ENCODE results near the gene WNT7A.

DNA sequence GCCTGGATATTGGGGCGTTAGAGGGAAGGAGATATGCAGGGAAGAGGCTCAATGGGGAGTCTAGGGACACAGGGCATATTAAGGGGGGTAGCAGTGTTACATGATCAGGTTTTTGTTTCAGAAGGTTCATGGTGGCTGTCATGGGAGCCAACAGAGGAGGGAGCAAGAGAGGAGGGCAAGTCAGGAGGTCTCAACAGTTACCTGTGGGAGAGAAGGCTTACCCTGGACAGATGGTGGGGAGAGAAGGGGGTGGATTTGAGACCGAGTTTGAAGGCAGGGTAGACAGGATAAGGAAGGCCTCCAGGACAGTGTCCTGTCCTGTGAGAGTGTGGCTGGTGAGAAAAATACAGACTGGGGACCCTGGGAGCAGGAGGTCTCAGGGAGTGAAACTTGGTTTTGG is 3.8 kb upstream of the WNT7A start:
- no peak for TF ChIP-seq POLR2AphosphoS5 (IDR thresholded peaks at IDR 0.05)
- TF ChIP-seq POLR2A (IDR thresholded peaks at IDR 0.05), result no peak
- TF ChIP-seq, protein P1, sequence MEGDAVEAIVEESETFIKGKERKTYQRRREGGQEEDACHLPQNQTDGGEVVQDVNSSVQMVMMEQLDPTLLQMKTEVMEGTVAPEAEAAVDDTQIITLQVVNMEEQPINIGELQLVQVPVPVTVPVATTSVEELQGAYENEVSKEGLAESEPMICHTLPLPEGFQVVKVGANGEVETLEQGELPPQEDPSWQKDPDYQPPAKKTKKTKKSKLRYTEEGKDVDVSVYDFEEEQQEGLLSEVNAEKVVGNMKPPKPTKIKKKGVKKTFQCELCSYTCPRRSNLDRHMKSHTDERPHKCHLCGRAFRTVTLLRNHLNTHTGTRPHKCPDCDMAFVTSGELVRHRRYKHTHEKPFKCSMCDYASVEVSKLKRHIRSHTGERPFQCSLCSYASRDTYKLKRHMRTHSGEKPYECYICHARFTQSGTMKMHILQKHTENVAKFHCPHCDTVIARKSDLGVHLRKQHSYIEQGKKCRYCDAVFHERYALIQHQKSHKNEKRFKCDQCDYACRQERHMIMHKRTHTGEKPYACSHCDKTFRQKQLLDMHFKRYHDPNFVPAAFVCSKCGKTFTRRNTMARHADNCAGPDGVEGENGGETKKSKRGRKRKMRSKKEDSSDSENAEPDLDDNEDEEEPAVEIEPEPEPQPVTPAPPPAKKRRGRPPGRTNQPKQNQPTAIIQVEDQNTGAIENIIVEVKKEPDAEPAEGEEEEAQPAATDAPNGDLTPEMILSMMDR (IDR thresholded peaks at IDR 0.05), result no peak

Measured in breast epithelium (tissue), 3 donors.